GM21786 (cell line): Measurements from ENCODE around the gene BET1L.
"Not testable (repeated sequence)": the region's sequence is repeated elsewhere in the genome, so short reads cannot be mapped to it uniquely, and the experiment has no call there.

Source experiments
- ATAC-seq: cut with Tn5 transposase; IDR thresholded peaks from one replicate; pipeline ENCODE4 v1.9.1; 2021; ENCODE audit not compliant: unreplicated experiment

BET1L gene

GRCh38 chr11:230431-230830 is 23.2 kb upstream of the BET1L start:
- ATAC-seq: no peak

GRCh38 chr11:227824-228379 is 20.7 kb upstream of the BET1L start:
- ATAC-seq: no peak

GRCh38 chr11:225734-226453 is 18.7 kb upstream of the BET1L start:
- no peak for ATAC-seq

DNA sequence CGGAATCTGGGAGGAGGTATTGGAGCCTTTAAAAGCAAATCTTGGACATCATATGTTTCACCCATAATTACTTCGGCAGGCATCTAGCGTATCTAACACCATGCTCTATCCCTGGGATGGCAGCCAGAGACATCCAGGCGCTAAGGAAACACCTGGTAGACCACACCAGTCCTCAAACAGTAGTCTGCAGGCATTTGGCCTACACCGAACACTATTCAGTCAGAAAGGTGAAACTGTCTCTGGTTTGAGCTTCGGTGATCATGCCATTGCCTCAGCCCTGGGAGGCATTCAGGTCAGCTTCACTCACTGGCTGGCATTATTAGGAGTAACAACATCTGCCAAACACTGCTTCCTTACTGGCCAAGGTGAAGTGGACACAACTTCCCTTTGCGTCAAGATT is 17.2 kb upstream of the BET1L start:
- no peak for ATAC-seq

DNA sequence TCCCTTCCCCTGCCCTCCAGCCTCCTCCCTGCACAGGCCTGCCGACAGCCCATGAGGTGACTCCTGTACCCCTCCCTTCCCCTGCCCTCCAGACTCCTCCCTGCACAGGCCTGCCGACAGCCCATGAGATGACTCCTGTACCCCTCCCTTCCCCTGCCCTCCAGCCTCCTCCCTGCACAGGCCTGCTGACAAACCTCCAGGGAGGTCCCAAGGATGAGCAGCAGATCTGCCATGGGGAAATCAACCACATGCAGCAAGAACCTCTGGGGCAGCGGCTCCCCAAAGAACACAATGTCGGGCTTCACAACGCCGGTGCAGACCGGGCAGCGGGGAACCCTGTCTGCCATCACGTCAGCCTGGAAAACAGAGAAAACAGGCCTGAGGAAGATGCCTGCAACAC is 16.7 kb upstream of the BET1L start:
- ATAC-seq: no peak

DNA sequence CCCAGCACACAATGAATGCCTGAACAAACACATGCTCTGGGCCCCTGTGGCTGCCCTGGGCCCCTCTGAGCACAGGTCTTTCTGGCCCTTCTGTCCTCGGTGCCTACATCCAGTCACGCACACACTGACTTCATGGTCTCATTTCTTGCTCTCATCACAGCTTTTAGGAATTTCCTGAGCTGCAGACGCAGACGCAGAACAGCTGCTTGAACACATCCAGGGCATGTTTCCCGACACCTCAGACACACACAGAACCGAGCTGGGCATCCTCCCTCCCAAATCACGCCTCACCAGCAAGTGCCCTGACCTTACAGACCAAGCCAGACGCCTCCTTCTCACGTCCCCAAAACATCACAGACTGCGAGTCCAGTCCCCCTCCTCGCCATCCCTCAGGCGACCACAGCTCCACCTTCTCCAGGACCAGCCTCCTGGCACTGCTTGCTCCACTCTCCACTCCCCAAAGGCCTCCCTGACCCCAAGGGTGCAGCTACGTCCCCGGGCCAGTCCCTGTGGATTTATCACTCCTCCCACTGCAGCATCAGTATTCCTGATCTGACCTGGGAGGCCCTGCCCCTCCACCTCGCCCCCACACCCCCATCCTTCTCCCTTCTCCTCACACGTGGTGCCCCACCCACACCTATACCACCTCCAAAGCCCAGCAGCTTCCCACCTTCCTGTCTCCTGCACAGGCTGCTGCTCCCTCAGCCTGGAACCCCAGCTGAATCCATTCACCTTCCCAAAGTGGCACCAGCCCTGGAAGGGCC is 16.0 kb upstream of the BET1L start:
- no peak for ATAC-seq

DNA sequence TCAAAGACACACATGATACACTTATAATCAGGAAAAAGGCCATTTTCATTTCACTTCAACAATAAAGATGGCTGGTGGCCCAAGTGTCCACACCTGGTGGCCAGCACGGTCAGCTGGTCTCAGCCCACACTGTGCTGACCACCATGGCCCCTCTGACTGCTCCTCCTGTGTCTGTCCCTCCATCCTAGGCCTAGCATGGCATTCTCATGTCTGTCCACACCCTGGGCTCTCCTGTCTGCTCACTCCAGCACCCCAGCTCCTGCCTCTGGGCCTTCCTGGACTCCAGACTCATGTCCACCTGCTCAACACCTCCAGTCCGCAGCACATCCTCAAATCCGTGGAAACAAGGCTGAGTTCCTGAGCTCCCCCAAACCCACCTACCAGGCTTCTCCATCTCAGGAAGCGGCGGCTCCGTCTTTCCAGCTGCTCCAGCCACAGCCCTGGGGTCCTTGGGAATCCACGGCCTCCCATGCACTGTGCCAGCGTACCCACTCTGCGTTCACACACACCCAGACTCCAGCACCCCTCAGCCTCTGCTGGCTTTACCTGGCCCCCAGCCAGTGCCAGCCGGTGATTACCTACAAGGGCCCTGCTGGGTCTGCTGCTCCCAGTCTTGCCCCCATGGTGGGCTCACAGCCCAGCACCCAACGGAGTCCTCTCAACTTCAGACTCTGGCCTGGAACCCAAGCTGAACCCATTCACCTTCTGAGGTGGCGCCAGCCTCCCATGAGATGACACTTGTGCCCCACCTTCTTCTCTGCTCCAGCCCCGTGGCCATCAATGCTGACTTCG is 15.0 kb upstream of the BET1L start:
- no peak for ATAC-seq

DNA sequence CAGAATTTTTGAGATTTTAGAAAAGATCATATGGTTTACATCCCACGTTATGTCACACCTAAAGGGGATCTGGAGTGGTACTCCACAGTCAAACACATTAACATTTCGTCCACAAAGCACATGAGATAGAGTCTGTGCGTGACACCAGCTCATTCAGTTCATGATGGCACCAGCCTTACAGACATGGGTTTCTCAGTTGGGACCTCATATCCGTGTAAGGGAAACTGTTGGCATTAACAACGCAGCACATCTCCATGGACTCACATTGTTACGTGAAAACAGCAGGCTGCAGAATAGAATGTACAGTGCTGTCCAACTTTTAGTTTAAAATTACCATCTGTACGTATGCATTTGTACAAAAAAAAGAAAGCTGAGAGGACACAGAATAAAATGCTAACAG is 14.3 kb upstream of the BET1L start:
- no peak for ATAC-seq

DNA sequence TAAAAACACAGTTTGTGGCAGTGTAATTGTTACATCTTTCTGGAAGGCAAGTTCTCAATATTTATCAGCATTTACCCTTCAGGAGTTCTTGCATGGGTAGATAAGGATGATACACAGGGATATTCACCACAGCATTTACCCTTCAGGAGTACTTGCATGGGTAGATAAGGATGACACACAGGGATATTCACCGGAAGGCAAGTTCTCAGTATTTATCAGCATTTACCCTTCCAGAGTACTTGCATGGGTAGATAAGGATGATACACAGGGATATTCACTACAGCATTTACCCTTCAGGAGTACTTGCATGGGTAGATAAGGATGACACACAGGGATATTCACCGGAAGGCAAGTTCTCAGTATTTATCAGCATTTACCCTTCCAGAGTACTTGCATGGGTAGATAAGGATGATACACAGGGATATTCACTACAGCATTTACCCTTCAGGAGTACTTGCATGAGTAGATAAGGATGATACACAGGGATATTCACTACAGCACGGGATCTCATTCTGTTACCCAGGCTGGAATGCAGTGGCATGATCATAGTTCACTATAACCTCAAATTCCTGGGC is 13.5 kb upstream of the BET1L start:
- ATAC-seq: not testable (repeated sequence)

DNA sequence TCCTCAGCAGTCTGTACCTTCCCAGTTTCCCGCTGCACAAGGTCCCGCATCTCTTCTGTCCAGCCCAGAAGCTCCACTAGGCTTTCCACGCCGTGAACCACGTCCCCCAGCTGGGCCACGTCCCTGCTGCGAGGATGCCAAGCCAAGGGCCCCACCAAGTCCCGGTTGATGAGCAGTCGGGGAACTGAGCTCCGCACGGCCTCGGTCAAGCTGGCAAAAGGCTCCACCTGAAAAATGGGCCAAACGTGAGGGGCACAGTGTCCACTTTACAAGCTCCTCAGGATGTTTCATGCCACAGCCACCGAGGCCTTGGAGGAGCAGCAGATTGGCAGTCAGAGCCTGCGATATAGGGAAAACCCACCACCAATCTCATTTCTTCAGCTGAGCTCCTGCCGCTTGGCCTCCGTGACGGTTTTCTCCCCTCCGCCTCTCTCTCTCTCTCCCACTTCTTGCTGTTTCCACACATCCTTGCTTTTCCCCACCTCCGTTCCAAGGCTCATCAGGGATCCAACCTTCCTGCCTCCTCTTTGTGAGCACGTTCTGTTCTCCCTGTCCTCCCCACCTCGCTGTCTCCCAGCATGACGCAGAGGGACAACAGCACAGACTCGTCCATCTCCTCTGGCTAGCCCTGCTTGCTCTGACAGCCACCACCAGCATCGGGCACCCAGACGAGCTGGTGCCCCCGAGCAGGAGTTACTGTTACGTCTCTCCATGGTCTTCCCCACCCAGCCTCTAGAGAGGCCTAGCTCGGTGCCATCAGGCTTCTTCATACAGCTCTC is 11.8 kb upstream of the BET1L start:
- no peak for ATAC-seq

DNA sequence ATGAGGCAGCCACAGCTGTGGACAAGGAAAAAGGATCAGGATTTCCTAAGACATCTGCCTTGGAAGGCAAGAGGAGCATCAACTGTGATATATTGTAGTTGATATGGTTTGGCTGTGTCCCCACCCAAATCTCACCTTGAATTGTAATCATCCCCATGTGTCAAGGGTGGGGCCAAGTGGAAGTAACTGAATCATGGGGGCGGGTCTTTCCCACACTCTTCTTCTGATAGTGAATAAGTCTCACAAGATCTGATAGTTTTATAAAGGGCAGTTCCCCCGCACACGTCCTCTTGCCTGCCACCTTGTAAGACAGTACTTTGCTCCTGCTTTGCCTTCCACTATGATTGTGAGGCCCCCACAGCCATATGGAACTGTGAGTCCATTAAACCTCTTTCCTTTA is 10.5 kb upstream of the BET1L start:
- ATAC-seq: no peak

- no peak for ATAC-seq
Observed at GRCh38 chr11:216081-216974, 9.1 kb upstream of the BET1L start.

GRCh38 chr11:215581-216037 is 8.4 kb upstream of the BET1L start:
- no peak for ATAC-seq

- ATAC-seq: no peak
Observed at GRCh38 chr11:214083-214482, 6.9 kb upstream of the BET1L start.

GRCh38 chr11:213111-213510 is 5.9 kb upstream of the BET1L start:
- ATAC-seq: no peak

DNA sequence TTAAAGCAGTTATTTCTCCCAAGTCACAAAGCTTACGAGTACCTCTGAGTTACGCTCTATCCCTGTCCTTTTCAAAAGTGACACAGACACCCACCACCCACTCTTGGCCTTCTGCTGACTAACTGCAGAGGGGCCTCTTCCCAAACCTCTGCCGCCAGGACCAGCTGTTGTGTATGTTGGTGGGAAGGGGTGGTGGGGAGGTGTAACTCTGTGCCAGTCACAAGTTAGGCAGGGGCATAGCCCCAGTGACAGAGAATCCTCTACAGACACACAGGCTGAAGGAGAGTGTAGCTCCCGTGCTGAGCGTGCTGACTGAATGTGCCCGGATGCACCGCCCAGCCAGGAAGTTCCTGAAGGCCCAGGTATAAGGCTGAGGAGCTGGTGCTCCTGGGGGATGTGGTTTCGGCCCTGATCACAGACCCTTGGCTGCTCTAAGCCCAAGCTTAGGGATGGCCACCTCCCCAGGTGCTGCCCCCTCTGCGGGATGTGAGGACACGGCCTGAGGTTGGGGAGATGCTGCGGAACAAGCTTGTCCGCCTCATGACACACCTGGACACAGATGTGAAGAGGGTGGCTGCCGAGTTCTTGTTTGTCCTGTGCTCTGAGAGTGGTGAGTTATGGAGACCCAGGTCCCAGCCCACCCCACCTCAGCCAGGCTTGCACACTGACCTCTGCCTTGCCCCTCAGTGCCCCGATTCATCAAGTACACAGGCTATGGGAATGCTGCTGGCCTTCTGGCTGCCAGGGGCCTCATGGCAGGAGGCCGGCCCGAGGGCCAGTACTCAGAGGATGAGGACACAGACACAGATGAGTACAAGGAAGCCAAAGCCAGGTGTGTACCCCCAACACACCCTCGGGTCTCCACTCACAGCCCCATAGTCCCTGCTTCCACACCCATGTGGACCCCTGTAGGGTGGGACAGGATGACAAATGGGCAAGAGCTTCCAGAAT is 5.2 kb upstream of the BET1L start:
- ATAC-seq: no peak

DNA sequence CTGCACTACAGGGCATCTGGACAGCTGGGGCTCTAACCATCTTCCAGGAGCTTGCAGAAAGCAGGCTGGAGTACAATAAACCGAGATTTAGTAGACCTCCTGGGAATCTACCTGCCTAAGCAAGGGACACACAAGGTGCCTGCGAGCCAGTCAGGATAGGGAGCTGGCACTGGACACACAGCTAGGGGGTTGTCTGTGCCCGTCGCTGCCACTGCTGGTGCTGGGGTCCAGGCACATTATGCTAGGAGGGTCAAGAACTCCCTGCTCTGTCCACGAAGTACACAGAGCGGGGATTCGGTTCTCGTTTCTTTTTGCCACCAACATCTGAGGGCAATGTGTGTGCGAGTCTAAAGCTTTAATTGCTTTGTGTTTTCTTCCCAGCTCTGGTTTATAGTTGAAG is 4.5 kb upstream of the BET1L start:
- no peak for ATAC-seq

DNA sequence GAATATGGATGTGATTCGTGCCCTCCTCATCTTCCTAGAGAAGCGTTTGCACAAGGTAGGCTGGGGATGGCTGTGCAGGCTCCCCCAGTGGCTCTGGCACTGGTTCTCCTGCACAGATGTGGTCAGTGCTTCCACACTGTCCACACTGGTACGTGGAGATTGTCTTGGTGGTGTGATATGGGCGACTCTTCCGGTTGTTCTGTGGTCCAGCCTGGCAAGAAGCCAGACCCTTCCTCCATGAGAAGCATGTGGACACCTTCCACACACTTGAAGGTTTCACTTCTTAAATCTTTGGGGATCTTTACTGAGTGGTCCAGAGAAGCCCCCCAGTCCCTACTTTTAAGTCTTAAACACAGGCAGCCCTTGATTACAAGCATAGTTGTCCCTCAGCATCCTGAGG is 4.1 kb upstream of the BET1L start:
- no peak for ATAC-seq
